Right atrium auricular region (tissue), 2 donors: ENCODE results near the gene RPTOR. TPM values are rescaled to one million over a fixed set of nuclear protein-coding genes. Genes with fewer than 3 reads are reported as not detected.
"Not testable (repeated sequence)": the region's sequence is repeated elsewhere in the genome, so short reads cannot be mapped to it uniquely, and the experiment has no call there.

Source experiments
- DNase-seq: peaks from one replicate; pipeline ENCODE4 v3.0.0-alpha.2; 2019; ENCODE audit warnings: low spot score
- H3K27ac ChIP-seq, 2 donors: fragments of 200-600 bp; sonication (generic); 1 replicate in 1 of 2; 2 replicates in 1 of 2; pipeline ENCODE4 v1.5.1; 2016 to 2019
- H3K27me3 ChIP-seq, 2 donors: fragments of 200-600 bp; sonication (generic); one replicate each; pipeline versions ENCODE4 v1.5.1 to v1.6.0; 2017 to 2019
- H3K36me3 ChIP-seq: fragments of 200-600 bp; sonication (generic); one replicate; pipeline ENCODE4 v1.5.1; 2016
- H3K4me1 ChIP-seq, 2 donors: fragments of 200-600 bp; sonication (generic); one replicate each; pipeline versions ENCODE4 v1.5.1 to v1.6.0; 2017 to 2019
- H3K4me3 ChIP-seq, 2 donors: fragments of 200-600 bp; sonication (generic); 1 replicate in 1 of 2; 2 replicates in 1 of 2; pipeline ENCODE4 v1.5.1; 2017 to 2019; ENCODE audit warnings: mild to moderate bottlenecking in 1 of 2, moderate library complexity in 1 of 2
- H3K9me3 ChIP-seq, 2 donors: fragments of 200-600 bp; sonication (generic); one replicate each; pipeline ENCODE4 v1.5.1; 2019
- CTCF ChIP-seq, 2 donors: fragments of 200-600 bp; sonication (generic); IDR thresholded peaks; one replicate each; pipeline ENCODE4 v1.5.1; 2019; ENCODE audit warnings: antibody characterized with exemption in 2 of 2
- total RNA-seq, 2 donors: library from RNA; depleted of rRNA; stranded (reverse); fragments of >200 nt; gene quantifications; one replicate each; pipeline ENCODE4 v1.1.0, GENCODE V29; 2016

The RPTOR gene
- total RNA-seq, 2 donors from 2014 or later = 19.9 to 22.6 TPM

- TF ChIP-seq CTCF (IDR thresholded peaks at IDR 0.05) = no peak
- Histone ChIP-seq H3K9me3 (no peaks in the 10 kb centered on the region), H3K4me1 (peaks cover 0 to 6% of the 10 kb centered on the region in 2 donors), H3K27me3 (no peaks in the 10 kb centered on the region), H3K4me3 (no peak overlapping the region), H3K36me3 (no peaks in the 10 kb centered on the region), H3K27ac (no peak overlapping the region)
- no peak for DNase-seq
Observed at GRCh38 chr17:80695979-80696378, 151.3 kb downstream of the RPTOR start.

DNA sequence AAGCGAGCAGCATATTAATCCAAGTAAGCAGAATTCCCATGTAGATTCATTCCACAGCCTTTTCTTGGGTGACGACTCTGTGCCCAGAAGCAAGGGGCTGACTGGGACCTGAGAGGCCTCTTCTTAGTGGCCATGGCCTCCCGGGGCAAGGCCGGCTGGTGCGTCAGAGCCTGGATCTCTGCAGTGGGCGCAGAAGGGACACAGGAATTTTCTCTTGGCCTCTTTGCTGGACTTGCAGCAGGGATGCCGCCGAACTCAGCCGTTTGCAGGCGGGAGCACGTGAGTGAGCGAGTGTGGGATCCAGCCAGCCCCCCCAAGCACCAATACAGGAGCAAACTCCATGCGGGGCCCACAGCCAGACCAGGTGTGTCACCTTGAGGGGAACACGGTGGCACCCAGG, 151.8 kb downstream of the RPTOR start:
- Histone ChIP-seq H3K4me3 (no peak overlapping the region), H3K36me3 (no peaks in the 10 kb centered on the region), H3K27me3 (no peaks in the 10 kb centered on the region), H3K4me1 (peaks cover 0 to 6% of the 10 kb centered on the region in 2 donors), H3K9me3 (no peaks in the 10 kb centered on the region), H3K27ac (no peak overlapping the region)
- no peak for TF ChIP-seq CTCF (IDR thresholded peaks at IDR 0.05)
- DNase-seq = no peak

DNA sequence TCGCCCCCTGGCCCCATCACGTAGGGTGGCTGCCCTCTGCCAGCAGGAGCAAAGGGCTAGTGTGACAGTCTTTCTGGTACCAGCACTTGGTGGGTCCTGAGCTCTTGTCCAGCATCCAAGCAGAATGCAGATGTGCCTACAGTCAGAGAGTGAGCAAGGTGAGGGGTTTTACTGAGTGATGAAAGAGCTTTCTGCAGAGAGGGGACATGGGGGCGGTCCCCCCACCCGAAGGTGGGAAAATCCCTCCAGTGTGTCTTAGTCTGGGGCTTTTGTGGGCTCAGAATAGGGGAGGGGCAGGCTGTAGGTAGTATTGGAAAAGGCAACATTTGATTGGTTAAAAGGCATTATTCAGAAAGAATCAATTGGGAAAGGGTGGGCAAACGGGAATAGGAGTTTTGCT, 152.3 kb downstream of the RPTOR start:
- no peaks in the 10 kb centered on the region for H3K36me3 ChIP-seq
- H3K4me1 ChIP-seq = peaks cover 0 to 6% of the 10 kb centered on the region in 2 donors
- no peak overlapping the region for H3K4me3 ChIP-seq
- no peaks in the 10 kb centered on the region for H3K27me3 ChIP-seq
- H3K27ac ChIP-seq = no peak overlapping the region
- no peak for TF ChIP-seq CTCF (IDR thresholded peaks at IDR 0.05)
- no peak for DNase-seq
- no peaks in the 10 kb centered on the region for H3K9me3 ChIP-seq

GRCh38 chr17:80698297-80698696, 153.7 kb downstream of the RPTOR start:
- Histone ChIP-seq H3K36me3 (no peaks in the 10 kb centered on the region), H3K9me3 (no peaks in the 10 kb centered on the region), H3K4me1 (peaks cover 0 to 6% of the 10 kb centered on the region in 2 donors), H3K4me3 (no peak overlapping the region), H3K27me3 (no peaks in the 10 kb centered on the region), H3K27ac (no peak overlapping the region)
- DNase-seq = no peak
- no peak for TF ChIP-seq CTCF (IDR thresholded peaks at IDR 0.05)

GRCh38 chr17:80699205-80699604, 154.6 kb downstream of the RPTOR start:
- DNase-seq, H3K4me1 ChIP-seq, H3K27ac ChIP-seq, H3K36me3 ChIP-seq, H3K27me3 ChIP-seq, H3K9me3 ChIP-seq, H3K4me3 ChIP-seq: not testable (repeated sequence)

GRCh38 chr17:80701730-80702129, 157.1 kb downstream of the RPTOR start:
- H3K36me3 ChIP-seq = no peaks in the 10 kb centered on the region
- no peak overlapping the region for H3K4me3 ChIP-seq
- H3K27ac ChIP-seq = no peak overlapping the region
- no peaks in the 10 kb centered on the region for H3K9me3 ChIP-seq
- H3K27me3 ChIP-seq = no peaks in the 10 kb centered on the region
- DNase-seq = no peak
- H3K4me1 ChIP-seq = no peaks in the 10 kb centered on the region
- no peak for TF ChIP-seq CTCF (IDR thresholded peaks at IDR 0.05)
